K562 (cell line): ENCODE data around the gene TSKS. TPM values are rescaled to one million over a fixed set of nuclear protein-coding genes. Genes with fewer than 3 reads are reported as not detected.

ENCODE experiments used
- ATAC-seq: fragments of 200-7000 bp; cut with Tn5 transposase; 3 replicates; pipeline ENCODE4 v1.9.1; 2020; ENCODE audit warnings: moderate library complexity
- BruUV-seq: library from RNA; stranded (reverse); fragments of 400-500 nt; replicated peaks from 2 replicates; lab custom pipeline; 2021; lab: Mats Ljungman, UMichigan
- CTCF ChIA-PET: fragments of 300-600 bp; formaldehyde crosslinking; extraction: SDS; loops from one replicate; lab custom pipeline; 2021; ENCODE audit warnings: low intra/inter-chr PET ratio; lab: Yijun Ruan, JAX
- POLR2A ChIA-PET: fragments of 300-600, 350-650 bp; sonication (Branson Sonifier 250); formaldehyde crosslinking; extraction: SDS; loops from one replicate; lab custom pipeline; 2021; ENCODE audit warnings: antibody characterized with exemption, inconsistent platforms; lab: Yijun Ruan, JAX
- DNase-seq, 4 experiments: peaks; one replicate each; pipeline versions ENCODE4 v3.0.0 to v3.0.0-alpha.2; 2011 to 2018; ENCODE audit warnings: low spot score in 3 of 4, mixed read lengths in 3 of 4; ENCODE audit errors: extremely low read depth in 1 of 4
- FAIRE-seq: peaks from 2 replicates; lab custom pipeline; 2011; peaks lifted over from hg19 to GRCh38; lab: Jason Lieb, UNC
- H2AFZ ChIP-seq: 2 replicates; pipeline ENCODE4 v1.6.0; 2011; ENCODE audit warnings: low read depth, low read length, control low read depth, inconsistent platforms
- H3K27ac ChIP-seq: fragments of 200-600 bp; 3 replicates; pipeline ENCODE4 v1.8.0; 2011; ENCODE audit warnings: low read depth, mild to moderate bottlenecking, control low read depth, inconsistent platforms, low read length, moderate library complexity, mixed read lengths; ENCODE audit errors: extremely low read depth
- H3K27me3 ChIP-seq, 2 experiments: fragments of 300-600 bp in 1 of 2; 2 replicates in 1 of 2; 3 replicates in 1 of 2; pipeline versions ENCODE4 v1.6.0 to v1.8.0; 2011; ENCODE audit warnings: inconsistent platforms in 2 of 2, low read length in 2 of 2, mild to moderate bottlenecking in 1 of 2, mixed read lengths in 1 of 2, moderate library complexity in 1 of 2; ENCODE audit not compliant: control insufficient read depth in 2 of 2, insufficient read depth in 2 of 2
- H3K36me3 ChIP-seq: fragments of 300-600 bp; 3 replicates; pipeline ENCODE4 v1.8.0; 2011; ENCODE audit warnings: mild to moderate bottlenecking, low read length, inconsistent platforms; ENCODE audit not compliant: control insufficient read depth, insufficient read depth
- H3K4me1 ChIP-seq, 2 experiments: fragments of 200-600 bp in 1 of 2; replicated peaks in 1 of 2; 2 replicates in 1 of 2; 3 replicates in 1 of 2; pipeline versions ENCODE4 v1.5.1 to v1.8.0; 2011; ENCODE audit warnings: inconsistent platforms in 2 of 2, low read length in 2 of 2, mild to moderate bottlenecking in 1 of 2, mixed read lengths in 1 of 2, moderate library complexity in 1 of 2; ENCODE audit not compliant: control insufficient read depth in 2 of 2, insufficient read depth in 2 of 2
- H3K4me2 ChIP-seq: 2 replicates; pipeline ENCODE4 v1.6.1; 2011; ENCODE audit warnings: low read length, control low read depth, inconsistent platforms, mixed read lengths; ENCODE audit not compliant: insufficient read depth
- H3K4me3 ChIP-seq: fragments of 200-600 bp; sonication (generic), shearing (Covaris generic); 2 replicates; pipeline ENCODE4 v1.5.1; 2016; ENCODE audit warnings: control low read depth, inconsistent platforms
- H3K79me2 ChIP-seq: fragments of 200-600 bp; 3 replicates; pipeline ENCODE4 v1.8.0; 2011; ENCODE audit warnings: low read length, inconsistent platforms; ENCODE audit not compliant: control insufficient read depth, insufficient read depth
- H3K9ac ChIP-seq, 2 experiments: 2 replicates each; pipeline versions ENCODE4 v1.6.0 to v1.6.1; 2011; ENCODE audit warnings: low read depth in 2 of 2, low read length in 2 of 2, control low read depth in 1 of 2, inconsistent platforms in 1 of 2, mild to moderate bottlenecking in 1 of 2, mixed read lengths in 1 of 2; ENCODE audit not compliant: insufficient read depth in 1 of 2
- H3K9me1 ChIP-seq: one replicate; pipeline ENCODE4 v1.6.0; 2011; ENCODE audit warnings: inconsistent platforms, mild to moderate bottlenecking, low read length, moderate library complexity; ENCODE audit not compliant: control insufficient read depth, insufficient read depth
- H3K9me3 ChIP-seq: replicated peaks from 2 replicates; pipeline ENCODE4 v1.5.1; 2011; ENCODE audit warnings: low read depth, low read length, inconsistent platforms; ENCODE audit not compliant: control insufficient read depth, insufficient read depth
- H4K20me1 ChIP-seq: replicated peaks from 2 replicates; pipeline ENCODE4 v1.6.1; 2011; ENCODE audit warnings: low read length, inconsistent platforms, mixed read lengths; ENCODE audit not compliant: control insufficient read depth, insufficient read depth
- ZNF239 ChIP-seq: fragments of 250-450 bp; sonication (Bioruptor Pico); IDR thresholded peaks from 2 replicates; pipeline ENCODE4 v1.4.0; 2020; ENCODE audit warnings: mild to moderate bottlenecking
- ZNF24 ChIP-seq: fragments of 450-650 bp; IDR thresholded peaks from 2 replicates; pipeline ENCODE4 v1.6.1; 2016
- WGBS: fragments of 100-300 bp; shearing (Covaris generic); methylation state at CpG from one replicate; pipeline ENCODE4 v1.1.6; 2016; ENCODE audit warnings: low coverage, mixed read lengths; ENCODE audit not compliant: insufficient coverage; ENCODE audit errors: missing lambda C conversion rate; 5-methylcytosine and 5-hydroxymethylcytosine counted together
- in situ Hi-C: fragments of 300-500 bp; cut with MboI; formaldehyde crosslinking; loops from 4 replicates; pipeline ENCODE4 v1.15.0; 2018; ENCODE audit warnings: inconsistent platforms, mixed read lengths
- intact Hi-C: fragments of 100-400 bp; cut with micrococcal nuclease; formaldehyde crosslinking; loops from 2 replicates; pipeline ENCODE4 v1.14.2; 2022
- polyA plus RNA-seq, 8 experiments: library from polyadenylated mRNA; depleted of rRNA in 4 of 8; stranded (reverse) in 5 of 8; unstranded in 3 of 8; fragments of >200 nt; fragmentation: Nextera tagmentation in 2 of 8; fragmentation: Illumina TruSeq in 1 of 8; extraction: Ambion mirVana in 2 of 8; extraction: Trizol in 1 of 8; gene quantifications; 2 replicates each; pipeline versions ENCODE4 v1.2.1 to v1.2.3, GENCODE V29; 2011 to 2014; ENCODE audit warnings: inconsistent platforms in 1 of 8, missing spikeins in 1 of 8
- total RNA-seq, 7 experiments: library from RNA; depleted of rRNA in 6 of 7; stranded (reverse); fragments of >200 nt in 6 of 7; fragmentation: Illumina TruSeq in 2 of 7; extraction: Trizol in 2 of 7; gene quantifications; 2 replicates each; pipeline versions ENCODE4 v1.2.1 to v1.2.3, GENCODE V29; 2011 to 2021; ENCODE audit warnings: low replicate concordance in 1 of 7
- TF ChIP-seq, protein P1 (sequence below), 3 experiments: fragments of 200-800 bp in 1 of 3; fragments of 250-450 bp in 1 of 3; fragments of 450-650 bp in 1 of 3; sonication (Bioruptor Pico) in 1 of 3; sonication (Bioruptor generic) in 1 of 3; formaldehyde crosslinking in 1 of 3; IDR thresholded peaks; 2 replicates each; pipeline versions ENCODE4 v1.6.1 to v1.8.0; 2016 to 2022; ENCODE audit warnings: mild to moderate bottlenecking in 2 of 3, missing genetic modification characterization in 2 of 3, missing compliant biosample characterization in 1 of 3, moderate library complexity in 1 of 3

Gene TSKS
- total and polyA plus RNA-seq, 9 of the 15 experiments (the other 6 are each of a cell fraction or from before 2014, with no cell fraction given): 0.14 to 4.5 (median 0.80) TPM

DNA sequence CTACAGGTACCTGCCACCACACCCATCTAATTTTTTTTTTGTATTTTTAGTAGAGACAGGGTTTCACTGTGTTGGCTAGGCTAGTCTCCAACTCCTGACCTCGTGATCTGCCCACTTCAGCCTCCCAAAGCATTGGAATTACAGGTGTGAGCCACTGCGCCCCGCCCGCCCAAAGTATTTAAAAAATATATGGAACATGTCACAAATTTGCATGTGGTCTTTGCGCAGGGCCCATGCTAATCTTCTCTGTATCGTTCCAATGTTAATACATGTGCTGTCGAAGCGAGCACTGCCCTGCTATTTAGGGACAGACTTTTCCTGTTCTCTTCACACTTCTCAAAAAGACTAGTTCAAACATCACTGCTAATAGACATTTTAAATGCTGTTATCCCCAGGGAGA, 1.2 kb upstream of the TSKS start:
- H3K4me1 ChIP-seq: peaks cover 37 to 41% of the 10 kb centered on the region in 2 experiments
- no TSS peak for BruUV-seq
- CTCF ChIA-PET: no interaction called here
- H3K27me3 ChIP-seq: no peaks in the 10 kb centered on the region
- no peaks in the 10 kb centered on the region for H3K9me3 ChIP-seq
- in situ Hi-C loops (no loop called here), intact Hi-C loops (loop anchor here (2.0 to 5.0 kb wide), 2 partner anchors 48 to 172 kb away; partner anchors contain the start of gene PRR12)
- no peak overlapping the region for H2AFZ ChIP-seq
- TF ChIP-seq ZNF24 (no peak), ZNF239 (no peak)
- TF ChIP-seq, protein P1, sequence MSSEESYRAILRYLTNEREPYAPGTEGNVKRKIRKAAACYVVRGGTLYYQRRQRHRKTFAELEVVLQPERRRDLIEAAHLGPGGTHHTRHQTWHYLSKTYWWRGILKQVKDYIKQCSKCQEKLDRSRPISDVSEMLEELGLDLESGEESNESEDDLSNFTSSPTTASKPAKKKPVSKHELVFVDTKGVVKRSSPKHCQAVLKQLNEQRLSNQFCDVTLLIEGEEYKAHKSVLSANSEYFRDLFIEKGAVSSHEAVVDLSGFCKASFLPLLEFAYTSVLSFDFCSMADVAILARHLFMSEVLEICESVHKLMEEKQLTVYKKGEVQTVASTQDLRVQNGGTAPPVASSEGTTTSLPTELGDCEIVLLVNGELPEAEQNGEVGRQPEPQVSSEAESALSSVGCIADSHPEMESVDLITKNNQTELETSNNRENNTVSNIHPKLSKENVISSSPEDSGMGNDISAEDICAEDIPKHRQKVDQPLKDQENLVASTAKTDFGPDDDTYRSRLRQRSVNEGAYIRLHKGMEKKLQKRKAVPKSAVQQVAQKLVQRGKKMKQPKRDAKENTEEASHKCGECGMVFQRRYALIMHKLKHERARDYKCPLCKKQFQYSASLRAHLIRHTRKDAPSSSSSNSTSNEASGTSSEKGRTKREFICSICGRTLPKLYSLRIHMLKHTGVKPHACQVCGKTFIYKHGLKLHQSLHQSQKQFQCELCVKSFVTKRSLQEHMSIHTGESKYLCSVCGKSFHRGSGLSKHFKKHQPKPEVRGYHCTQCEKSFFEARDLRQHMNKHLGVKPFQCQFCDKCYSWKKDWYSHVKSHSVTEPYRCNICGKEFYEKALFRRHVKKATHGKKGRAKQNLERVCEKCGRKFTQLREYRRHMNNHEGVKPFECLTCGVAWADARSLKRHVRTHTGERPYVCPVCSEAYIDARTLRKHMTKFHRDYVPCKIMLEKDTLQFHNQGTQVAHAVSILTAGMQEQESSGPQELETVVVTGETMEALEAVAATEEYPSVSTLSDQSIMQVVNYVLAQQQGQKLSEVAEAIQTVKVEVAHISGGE (CRISPR knock-in tag; IDR thresholded peaks at IDR 0.05): no peak
- no peak overlapping the region for H3K4me2 ChIP-seq
- no peaks in the 10 kb centered on the region for H3K9me1 ChIP-seq
- H3K4me3 ChIP-seq: no peak overlapping the region
- H3K9ac ChIP-seq: no peak overlapping the region
- ATAC-seq: no peak
- H3K27ac ChIP-seq: no peak overlapping the region
- POLR2A ChIA-PET: interaction anchor here (1.0 kb wide), 1 partner anchor 68 kb away, joined by 4 read pairs; no protein-coding TSS in a partner anchor
- no peak for FAIRE-seq
- H4K20me1 ChIP-seq: no peaks in the 10 kb centered on the region
- WGBS: 90% methylated on average over 8 of the region's 8 CpGs
- DNase-seq: no peak
- H3K36me3 ChIP-seq: peaks cover 13% of the 10 kb centered on the region; the same call in 2 of the 3 replicates
- H3K79me2 ChIP-seq: peaks cover 30% of the 10 kb centered on the region
